ENCODE measurements around the gene SPATA31D1. TPM values are rescaled to one million over a fixed set of nuclear protein-coding genes. Genes with fewer than 3 reads are reported as not detected.
A peak's percentile ranks its signal among the peaks of the same experiment; 100 is the strongest.

Gene SPATA31D1
- total RNA-seq, 1 donor = not detected

GRCh38 chr9:81971727-81972126, 16.8 kb upstream of the SPATA31D1 start:
- no peak overlapping the region for H3K4me3 ChIP-seq (ENCODE audit: low read depth, low read length)
- TF ChIP-seq, protein P1, sequence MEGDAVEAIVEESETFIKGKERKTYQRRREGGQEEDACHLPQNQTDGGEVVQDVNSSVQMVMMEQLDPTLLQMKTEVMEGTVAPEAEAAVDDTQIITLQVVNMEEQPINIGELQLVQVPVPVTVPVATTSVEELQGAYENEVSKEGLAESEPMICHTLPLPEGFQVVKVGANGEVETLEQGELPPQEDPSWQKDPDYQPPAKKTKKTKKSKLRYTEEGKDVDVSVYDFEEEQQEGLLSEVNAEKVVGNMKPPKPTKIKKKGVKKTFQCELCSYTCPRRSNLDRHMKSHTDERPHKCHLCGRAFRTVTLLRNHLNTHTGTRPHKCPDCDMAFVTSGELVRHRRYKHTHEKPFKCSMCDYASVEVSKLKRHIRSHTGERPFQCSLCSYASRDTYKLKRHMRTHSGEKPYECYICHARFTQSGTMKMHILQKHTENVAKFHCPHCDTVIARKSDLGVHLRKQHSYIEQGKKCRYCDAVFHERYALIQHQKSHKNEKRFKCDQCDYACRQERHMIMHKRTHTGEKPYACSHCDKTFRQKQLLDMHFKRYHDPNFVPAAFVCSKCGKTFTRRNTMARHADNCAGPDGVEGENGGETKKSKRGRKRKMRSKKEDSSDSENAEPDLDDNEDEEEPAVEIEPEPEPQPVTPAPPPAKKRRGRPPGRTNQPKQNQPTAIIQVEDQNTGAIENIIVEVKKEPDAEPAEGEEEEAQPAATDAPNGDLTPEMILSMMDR (IDR thresholded peaks at IDR 0.05; ENCODE audit: insufficient read depth, low read depth, low read length) = no peak
- DNase-seq (ENCODE audit: low read depth) = no peak

GRCh38 chr9:81974764-81975163, 13.8 kb upstream of the SPATA31D1 start:
- no peak overlapping the region for H3K4me3 ChIP-seq (ENCODE audit: low read depth, low read length)
- TF ChIP-seq, protein P1 (IDR thresholded peaks at IDR 0.05; ENCODE audit: insufficient read depth, low read depth, low read length) = no peak
- DNase-seq (ENCODE audit: low read depth) = no peak

DNA sequence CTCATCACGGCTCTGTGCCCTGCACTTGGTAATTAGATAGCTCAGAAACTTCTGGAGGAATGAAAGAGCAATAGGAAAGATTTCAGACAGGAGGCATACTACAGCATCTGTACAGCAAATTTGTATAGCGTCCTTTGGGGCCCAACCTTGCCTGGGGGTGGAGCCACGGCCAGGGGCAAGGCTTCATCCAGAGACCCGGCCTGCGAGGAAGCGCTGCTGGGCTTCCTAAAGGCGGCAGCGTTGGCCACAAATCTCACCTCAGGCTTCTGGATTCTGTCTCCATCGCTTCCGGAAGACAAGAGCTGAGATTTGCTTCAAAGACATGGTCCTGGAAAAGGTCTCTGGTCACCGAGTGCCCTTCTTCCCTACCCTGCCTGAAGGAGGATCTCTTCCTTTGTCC, 12.2 kb upstream of the SPATA31D1 start:
- DNase-seq (ENCODE audit: low read depth) = no peak
- H3K4me3 ChIP-seq (ENCODE audit: low read depth, low read length) = no peak overlapping the region
- TF ChIP-seq, protein P1 (IDR thresholded peaks at IDR 0.05; ENCODE audit: insufficient read depth, low read depth, low read length) = no peak

GRCh38 chr9:81979196-81979595, 9.4 kb upstream of the SPATA31D1 start:
- TF ChIP-seq, protein P1 (IDR thresholded peaks at IDR 0.05; ENCODE audit: insufficient read depth, low read depth, low read length) = no peak
- peak; percentile 0 for DNase-seq (ENCODE audit: low read depth)
- H3K4me3 ChIP-seq (ENCODE audit: low read depth, low read length) = no peak overlapping the region

DNA sequence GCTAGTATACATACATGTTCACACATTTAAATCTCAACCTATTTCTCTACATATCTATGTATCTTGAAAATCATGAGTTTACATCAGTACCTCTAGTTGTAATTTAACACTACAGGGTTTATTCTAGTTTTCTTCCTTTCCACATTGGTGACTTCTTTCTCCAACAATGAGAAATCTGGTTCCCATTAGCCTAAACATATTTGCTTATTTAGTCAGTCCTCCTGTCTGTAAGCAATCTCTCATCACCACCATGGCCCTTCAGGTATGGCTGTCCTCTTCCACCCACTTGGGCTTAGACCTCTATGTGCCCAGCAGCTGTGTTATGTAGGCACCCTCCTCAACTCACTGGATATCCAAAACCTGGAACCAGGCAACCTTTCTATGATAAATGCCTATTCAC, 8.0 kb upstream of the SPATA31D1 start:
- no peak overlapping the region for H3K4me3 ChIP-seq (ENCODE audit: low read depth, low read length)
- no peak for DNase-seq (ENCODE audit: low read depth)
- TF ChIP-seq, protein P1 (IDR thresholded peaks at IDR 0.05; ENCODE audit: insufficient read depth, low read depth, low read length) = no peak

DNA sequence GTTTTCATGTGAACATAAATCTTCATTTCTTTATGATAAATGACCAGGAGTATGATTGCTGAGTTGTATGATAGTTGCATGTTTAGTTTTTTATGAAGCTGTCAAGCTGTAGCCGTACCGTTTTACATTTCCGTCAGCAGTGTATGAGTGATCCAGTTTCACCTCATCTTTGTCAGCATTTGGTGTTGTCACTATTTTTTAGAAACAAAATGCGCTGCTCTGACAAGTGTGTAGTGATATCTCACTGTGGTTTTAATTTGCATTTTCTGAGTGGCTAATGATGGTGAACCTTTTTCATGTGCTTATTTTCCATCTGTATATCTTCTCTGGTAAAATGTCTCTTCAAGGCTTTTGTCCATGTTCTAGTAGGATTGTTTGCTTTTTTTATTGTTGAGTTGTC, 6.7 kb upstream of the SPATA31D1 start:
- no peak for DNase-seq (ENCODE audit: low read depth)
- TF ChIP-seq, protein P1 (IDR thresholded peaks at IDR 0.05; ENCODE audit: insufficient read depth, low read depth, low read length) = no peak
- no peak overlapping the region for H3K4me3 ChIP-seq (ENCODE audit: low read depth, low read length)

DNA sequence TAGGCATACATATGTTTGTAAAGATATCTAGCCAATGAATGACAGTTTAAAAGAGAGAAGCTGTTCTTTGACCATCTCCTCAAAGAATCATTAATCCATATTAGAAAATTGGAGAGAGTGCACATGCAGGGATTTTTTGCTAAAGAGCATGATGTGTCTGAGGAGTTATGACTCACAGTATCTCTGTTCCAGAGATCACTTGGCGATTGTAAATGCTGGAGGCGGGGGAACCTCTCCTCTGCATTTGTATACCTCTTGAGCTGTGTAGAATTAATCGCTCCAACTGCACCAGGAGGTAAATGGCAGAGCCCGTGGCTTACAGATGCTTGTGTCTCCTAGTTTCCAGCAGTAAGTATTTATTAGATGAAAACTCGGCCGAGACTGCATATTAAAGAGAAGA, 3.6 kb upstream of the SPATA31D1 start:
- no peak for DNase-seq (ENCODE audit: low read depth)
- no peak overlapping the region for H3K4me3 ChIP-seq (ENCODE audit: low read depth, low read length)
- TF ChIP-seq, protein P1 (IDR thresholded peaks at IDR 0.05; ENCODE audit: insufficient read depth, low read depth, low read length) = no peak
